ENCODE data around the gene IQUB.

GRCh38 chr7:123415625-123416024, 118.8 kb downstream of the IQUB start:
- no peak for TF ChIP-seq CTCF (IDR thresholded peaks at IDR 0.05)
- TF ChIP-seq POLR2A (IDR thresholded peaks at IDR 0.05), result no peak
- TF ChIP-seq POLR2AphosphoS5 (IDR thresholded peaks at IDR 0.05), result no peak

Measured in sigmoid colon (tissue), 4 donors.